BLaER1 treated with 17β-estradiol and CSF1 and Interleukin-3, amounts not matched to agents 10 nM and 100 nM (cell line): ENCODE results near the gene FAM168B.

Experiments used
- H3K27ac ChIP-seq, 11 experiments: shearing (Covaris generic); formaldehyde crosslinking; 2 replicates each; pipeline ENCODE4 v1.8.1; 2022
- H3K27me3 ChIP-seq, 11 experiments: shearing (Covaris generic); formaldehyde crosslinking; 2 replicates each; pipeline ENCODE4 v1.8.1; 2022
- H3K36me3 ChIP-seq, 11 experiments: shearing (Covaris generic); formaldehyde crosslinking; 2 replicates each; pipeline ENCODE4 v1.8.1; 2022
- H3K4me1 ChIP-seq, 10 experiments: shearing (Covaris generic); formaldehyde crosslinking; 2 replicates each; pipeline ENCODE4 v1.8.1; 2022
- H3K4me2 ChIP-seq, 11 experiments: shearing (Covaris generic); formaldehyde crosslinking; 2 replicates each; pipeline ENCODE4 v1.8.1; 2022
- H3K4me3 ChIP-seq, 10 experiments: shearing (Covaris generic); formaldehyde crosslinking; 2 replicates each; pipeline ENCODE4 v1.8.1; 2022
- H3K9ac ChIP-seq, 11 experiments: shearing (Covaris generic); formaldehyde crosslinking; 2 replicates each; pipeline ENCODE4 v1.8.1; 2022
- H3K9me3 ChIP-seq, 11 experiments: shearing (Covaris generic); formaldehyde crosslinking; replicated peaks in 1 of 11; 2 replicates each; pipeline ENCODE4 v1.8.1; 2022
- H4K20me1 ChIP-seq, 11 experiments: shearing (Covaris generic); formaldehyde crosslinking; 2 replicates each; pipeline ENCODE4 v1.8.1; 2022
- Cebpa-rat ChIP-seq, 11 experiments: shearing (Covaris generic); IDR thresholded peaks; 2 replicates each; pipeline ENCODE4 v1.8.1; 2022

The FAM168B gene

GRCh38 chr2:131055169-131056065 is 37.8 kb downstream of the FAM168B start:
- no peak for TF ChIP-seq Cebpa-rat (IDR thresholded peaks at IDR 0.05)
- no peak overlapping the region for H3K9ac ChIP-seq
- H3K4me3 ChIP-seq = no peak overlapping the region
- H3K27me3 ChIP-seq = no peaks in the 10 kb centered on the region
- H3K9me3 ChIP-seq = no peaks in the 10 kb centered on the region
- no peaks in the 10 kb centered on the region for H3K4me1 ChIP-seq
- peaks cover 100% of the 10 kb centered on the region in 11 experiments for H3K36me3 ChIP-seq
- peaks cover 93 to 100% (median 99%) of the 10 kb centered on the region in 11 experiments for H4K20me1 ChIP-seq
- H3K27ac ChIP-seq = no peak overlapping the region
- no peak overlapping the region for H3K4me2 ChIP-seq

GRCh38 chr2:131054488-131054887 is 38.8 kb downstream of the FAM168B start:
- Histone ChIP-seq H3K27ac (no peak overlapping the region), H3K36me3 (peaks cover 99 to 100% (median 100%) of the 10 kb centered on the region in 11 experiments), H4K20me1 (peaks cover 86 to 100% (median 99%) of the 10 kb centered on the region in 11 experiments), H3K9ac (no peak overlapping the region), H3K9me3 (no peaks in the 10 kb centered on the region), H3K4me2 (no peak overlapping the region), H3K4me3 (no peak overlapping the region), H3K27me3 (no peaks in the 10 kb centered on the region), H3K4me1 (no peaks in the 10 kb centered on the region)
- no peak for TF ChIP-seq Cebpa-rat (IDR thresholded peaks at IDR 0.05)

GRCh38 chr2:131052741-131053263 is 40.5 kb downstream of the FAM168B start:
- H3K4me3 ChIP-seq = no peak overlapping the region
- H3K27me3 ChIP-seq = no peaks in the 10 kb centered on the region
- H3K27ac ChIP-seq = no peak overlapping the region
- H3K36me3 ChIP-seq = peaks cover 99 to 100% (median 100%) of the 10 kb centered on the region in 11 experiments
- H4K20me1 ChIP-seq = peaks cover 86 to 100% (median 98%) of the 10 kb centered on the region in 11 experiments
- H3K9me3 ChIP-seq = no peaks in the 10 kb centered on the region
- TF ChIP-seq Cebpa-rat (IDR thresholded peaks at IDR 0.05) = no peak
- H3K4me1 ChIP-seq = no peaks in the 10 kb centered on the region
- no peak overlapping the region for H3K9ac ChIP-seq
- H3K4me2 ChIP-seq = no peak overlapping the region

GRCh38 chr2:131050896-131051295 is 42.4 kb downstream of the FAM168B start:
- Histone ChIP-seq H3K4me3 (no peak overlapping the region), H3K27ac (no peak overlapping the region), H3K36me3 (peaks cover 91 to 100% (median 98%) of the 10 kb centered on the region in 11 experiments), H3K9me3 (no peaks in the 10 kb centered on the region), H3K4me2 (no peak overlapping the region), H3K27me3 (no peaks in the 10 kb centered on the region), H3K9ac (no peak overlapping the region), H4K20me1 (peaks cover 74 to 100% (median 94%) of the 10 kb centered on the region in 11 experiments), H3K4me1 (no peaks in the 10 kb centered on the region)
- no peak for TF ChIP-seq Cebpa-rat (IDR thresholded peaks at IDR 0.05)

- peaks cover 57 to 100% (median 88%) of the 10 kb centered on the region in 11 experiments for H4K20me1 ChIP-seq
- no peaks in the 10 kb centered on the region for H3K9me3 ChIP-seq
- no peak overlapping the region for H3K9ac ChIP-seq
- H3K4me3 ChIP-seq = no peak overlapping the region
- H3K4me2 ChIP-seq = no peak overlapping the region
- H3K36me3 ChIP-seq = peaks cover 75 to 86% (median 82%) of the 10 kb centered on the region in 11 experiments
- no peak for TF ChIP-seq Cebpa-rat (IDR thresholded peaks at IDR 0.05)
- no peak overlapping the region for H3K27ac ChIP-seq
- no peaks in the 10 kb centered on the region for H3K27me3 ChIP-seq
- no peaks in the 10 kb centered on the region for H3K4me1 ChIP-seq
Measured at GRCh38 chr2:131049150-131049718, 44.0 kb downstream of the FAM168B start.

GRCh38 chr2:131048641-131049040 is 44.6 kb downstream of the FAM168B start:
- peaks cover 51 to 100% (median 82%) of the 10 kb centered on the region in 11 experiments for H4K20me1 ChIP-seq
- H3K4me2 ChIP-seq = no peak overlapping the region
- H3K27me3 ChIP-seq = no peaks in the 10 kb centered on the region
- H3K36me3 ChIP-seq = peaks cover 69 to 80% (median 76%) of the 10 kb centered on the region in 11 experiments
- no peaks in the 10 kb centered on the region for H3K9me3 ChIP-seq
- no peak overlapping the region for H3K4me3 ChIP-seq
- no peak overlapping the region for H3K27ac ChIP-seq
- TF ChIP-seq Cebpa-rat (IDR thresholded peaks at IDR 0.05) = no peak
- no peak overlapping the region for H3K9ac ChIP-seq
- peaks cover 0 to 1% (median 0%) of the 10 kb centered on the region in 10 experiments; a peak in 1 of 20 replicates for H3K4me1 ChIP-seq

DNA sequence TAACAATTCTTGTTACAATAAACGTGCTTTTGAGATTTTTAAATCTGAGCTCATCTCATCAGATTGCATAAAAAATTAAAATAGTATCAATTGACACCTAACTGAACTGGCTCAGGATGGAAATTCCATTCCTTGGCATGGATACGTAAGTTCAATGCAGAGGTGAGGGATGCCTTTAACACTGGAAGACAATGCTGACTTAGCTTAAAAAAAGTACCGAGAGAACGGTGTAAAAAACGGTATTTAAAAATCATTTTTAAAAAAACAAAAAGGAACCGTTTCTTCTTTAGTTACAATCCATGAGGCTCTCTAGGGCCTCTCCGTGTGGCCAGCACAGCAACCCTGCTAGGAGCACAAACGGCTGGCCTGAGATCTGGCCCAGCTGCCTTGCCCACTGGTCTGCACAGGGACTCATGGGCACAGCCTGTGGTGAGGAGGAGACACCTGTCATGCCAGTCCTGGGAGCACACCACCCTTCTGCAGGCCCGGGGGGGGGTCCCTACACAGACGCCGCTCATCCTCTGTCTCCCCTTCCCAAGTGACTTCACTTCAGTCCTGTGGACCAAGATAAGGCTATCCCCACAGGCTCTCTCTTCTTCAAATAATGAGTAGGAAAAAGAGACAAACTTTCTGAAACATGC is 45.2 kb downstream of the FAM168B start:
- no peak overlapping the region for H3K4me2 ChIP-seq
- no peak overlapping the region for H3K9ac ChIP-seq
- no peak for TF ChIP-seq Cebpa-rat (IDR thresholded peaks at IDR 0.05)
- no peaks in the 10 kb centered on the region for H3K9me3 ChIP-seq
- no peak overlapping the region for H3K27ac ChIP-seq
- peaks cover 47 to 100% (median 76%) of the 10 kb centered on the region in 11 experiments for H4K20me1 ChIP-seq
- peaks cover 63 to 74% (median 70%) of the 10 kb centered on the region in 11 experiments for H3K36me3 ChIP-seq
- no peak overlapping the region for H3K4me3 ChIP-seq
- no peaks in the 10 kb centered on the region for H3K27me3 ChIP-seq
- H3K4me1 ChIP-seq = peaks cover 0 to 7% (median 1%) of the 10 kb centered on the region in 10 experiments; a peak in 5 of 20 replicates

DNA sequence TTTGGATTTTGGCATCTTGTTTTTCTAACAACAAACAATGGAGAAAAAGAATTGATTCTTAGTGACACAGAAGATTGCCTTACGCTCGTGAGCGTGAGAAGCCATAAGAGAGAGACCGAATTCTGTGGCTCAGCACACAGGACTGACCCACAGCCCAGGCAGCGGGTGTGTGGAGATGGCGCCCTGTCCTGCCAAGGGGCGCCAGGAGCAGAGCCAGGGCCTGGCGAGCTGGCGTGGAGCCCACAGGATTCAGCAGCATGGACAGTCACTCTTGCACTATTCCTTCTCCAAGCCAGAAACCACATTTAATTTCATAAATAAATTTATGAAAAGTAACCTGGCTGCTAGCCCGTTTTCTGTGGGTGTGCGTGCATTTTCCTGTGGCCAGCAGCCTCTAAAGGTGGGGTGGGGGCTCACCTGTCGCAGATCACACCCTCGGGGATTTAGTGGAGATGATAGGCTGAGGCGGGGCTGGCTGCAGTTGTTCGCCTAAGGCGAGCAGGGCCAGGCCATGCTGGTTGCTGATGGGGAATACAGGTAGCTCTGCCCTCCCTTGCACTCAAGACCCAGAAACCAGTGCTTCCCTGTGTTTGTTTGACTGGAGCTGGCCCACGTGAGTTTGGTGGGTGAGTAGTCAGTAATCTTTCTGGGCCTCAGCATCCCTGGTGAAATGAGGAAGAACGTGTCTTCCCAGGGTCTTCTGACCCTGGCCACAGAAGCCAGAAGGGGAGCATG is 46.2 kb downstream of the FAM168B start:
- Histone ChIP-seq H3K36me3 (peaks cover 53 to 64% (median 60%) of the 10 kb centered on the region in 11 experiments), H3K27ac (no peak overlapping the region), H3K9ac (no peak overlapping the region)

More for the DNA sequence above, 46.2 kb downstream of the FAM168B start:
- H3K4me1 ChIP-seq = peaks cover 7 to 17% (median 10%) of the 10 kb centered on the region in 10 experiments
- H3K4me2 ChIP-seq = no peak overlapping the region
- H3K4me3 ChIP-seq = no peak overlapping the region
- peaks cover 37 to 91% (median 66%) of the 10 kb centered on the region in 11 experiments for H4K20me1 ChIP-seq
- H3K9me3 ChIP-seq = no peaks in the 10 kb centered on the region
- no peak for TF ChIP-seq Cebpa-rat (IDR thresholded peaks at IDR 0.05)
- H3K27me3 ChIP-seq = no peaks in the 10 kb centered on the region
